GM21447 (cell line): ENCODE data around the gene SCCPDH.

Experiments
- ATAC-seq: cut with Tn5 transposase; IDR thresholded peaks from one replicate; pipeline ENCODE4 v1.9.1; 2021; ENCODE audit not compliant: unreplicated experiment

SCCPDH gene

DNA sequence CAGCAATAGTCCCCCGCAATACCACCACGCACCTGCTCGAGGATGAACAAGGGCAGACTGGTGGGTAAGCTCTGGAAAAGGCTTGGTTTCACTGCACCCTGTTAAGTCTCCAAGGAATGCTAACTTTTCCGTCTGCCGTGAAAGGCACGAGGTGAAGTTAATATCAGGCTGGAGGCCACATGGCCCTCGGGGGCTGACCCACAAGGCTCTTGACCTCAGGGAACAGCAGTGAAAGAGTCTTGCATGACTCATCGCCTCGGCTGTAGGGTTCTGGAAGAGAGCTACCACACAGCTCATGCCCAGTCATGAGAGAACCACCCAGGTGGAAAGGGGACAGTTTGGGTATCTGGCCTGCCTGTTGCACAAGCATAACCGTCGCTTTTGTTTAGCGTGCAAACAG lies 24.7 kb downstream of the SCCPDH start:
- ATAC-seq: no peak

DNA sequence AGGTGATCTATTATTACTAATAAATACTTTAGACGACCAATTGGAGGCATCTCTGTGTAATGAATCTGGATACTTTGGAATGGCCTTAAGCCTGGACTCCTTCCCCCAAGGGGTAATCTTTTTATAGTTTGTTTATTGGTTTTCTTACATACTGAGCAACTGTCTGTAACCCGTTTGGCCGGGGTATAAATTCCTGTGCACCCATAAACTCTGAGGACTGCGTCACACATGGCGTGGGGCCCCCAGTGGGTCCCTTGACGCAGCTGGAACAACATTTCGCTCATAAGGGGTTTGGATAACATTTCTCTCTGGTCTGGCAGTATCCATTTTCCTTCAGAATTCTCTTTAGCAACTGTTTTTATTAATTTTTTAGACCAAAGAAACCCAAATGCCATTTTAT lies 26.5 kb downstream of the SCCPDH start:
- ATAC-seq: no peak

DNA sequence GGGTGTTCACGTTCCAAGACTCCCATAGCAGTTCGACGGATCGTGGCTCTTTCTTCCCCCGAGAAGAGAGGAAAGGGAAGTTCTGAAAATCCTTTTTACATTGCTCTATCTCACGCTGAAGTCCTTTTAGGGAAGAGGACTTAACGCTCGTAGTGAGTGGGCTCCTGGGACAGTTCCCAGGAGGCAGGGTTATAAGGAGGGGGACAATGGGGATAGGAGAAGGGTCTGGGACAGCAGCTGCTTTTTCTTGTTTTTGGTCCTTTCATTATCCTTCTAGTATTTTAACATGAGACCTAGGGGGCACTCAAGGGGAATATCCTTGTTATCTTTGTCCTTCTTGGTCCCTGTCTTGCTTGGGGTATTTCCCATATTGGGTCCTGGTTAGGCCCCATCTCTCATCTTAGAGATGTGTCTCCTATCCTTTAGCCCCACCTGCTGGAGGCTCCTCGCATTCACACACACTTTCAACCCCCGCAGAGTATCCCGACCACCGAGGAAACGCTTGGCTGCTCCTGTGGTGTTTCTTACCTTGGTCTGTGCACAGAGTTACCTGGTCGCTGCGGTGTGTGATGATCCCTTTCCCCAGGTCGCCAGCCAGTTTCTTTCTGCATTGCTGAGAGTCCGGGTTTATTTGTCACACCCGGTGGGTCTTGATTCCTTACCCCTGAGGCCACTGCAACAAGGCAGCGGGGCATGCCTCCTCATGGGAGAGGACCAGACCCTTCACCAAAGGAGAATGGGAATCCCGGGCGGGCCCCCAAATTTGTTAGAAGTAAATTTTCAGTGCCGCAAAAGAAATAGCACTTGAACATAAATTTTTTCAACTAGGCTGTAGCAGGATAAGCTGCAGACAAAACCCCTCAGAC lies 29.7 kb downstream of the SCCPDH start:
- ATAC-seq: peak; percentile 92

DNA sequence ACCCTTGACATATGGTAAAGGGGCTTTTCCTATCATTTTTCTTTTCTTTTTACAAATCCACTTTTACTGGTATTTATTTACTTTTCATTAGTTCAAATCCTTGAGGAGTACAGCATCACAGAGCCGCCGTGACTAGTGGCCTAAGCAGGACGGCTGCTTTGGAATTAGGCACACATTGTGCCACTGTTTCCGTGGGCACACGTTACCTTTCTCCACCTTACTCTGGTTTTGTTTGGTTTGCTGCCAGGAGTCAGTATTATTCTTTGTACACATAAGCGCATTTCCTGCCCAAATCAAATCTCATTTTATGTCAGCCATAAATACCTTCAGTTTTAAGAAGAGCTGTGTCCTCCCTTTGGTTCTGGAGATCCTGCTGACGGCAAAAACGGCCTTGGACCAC lies 31.2 kb downstream of the SCCPDH start:
- ATAC-seq: no peak

DNA sequence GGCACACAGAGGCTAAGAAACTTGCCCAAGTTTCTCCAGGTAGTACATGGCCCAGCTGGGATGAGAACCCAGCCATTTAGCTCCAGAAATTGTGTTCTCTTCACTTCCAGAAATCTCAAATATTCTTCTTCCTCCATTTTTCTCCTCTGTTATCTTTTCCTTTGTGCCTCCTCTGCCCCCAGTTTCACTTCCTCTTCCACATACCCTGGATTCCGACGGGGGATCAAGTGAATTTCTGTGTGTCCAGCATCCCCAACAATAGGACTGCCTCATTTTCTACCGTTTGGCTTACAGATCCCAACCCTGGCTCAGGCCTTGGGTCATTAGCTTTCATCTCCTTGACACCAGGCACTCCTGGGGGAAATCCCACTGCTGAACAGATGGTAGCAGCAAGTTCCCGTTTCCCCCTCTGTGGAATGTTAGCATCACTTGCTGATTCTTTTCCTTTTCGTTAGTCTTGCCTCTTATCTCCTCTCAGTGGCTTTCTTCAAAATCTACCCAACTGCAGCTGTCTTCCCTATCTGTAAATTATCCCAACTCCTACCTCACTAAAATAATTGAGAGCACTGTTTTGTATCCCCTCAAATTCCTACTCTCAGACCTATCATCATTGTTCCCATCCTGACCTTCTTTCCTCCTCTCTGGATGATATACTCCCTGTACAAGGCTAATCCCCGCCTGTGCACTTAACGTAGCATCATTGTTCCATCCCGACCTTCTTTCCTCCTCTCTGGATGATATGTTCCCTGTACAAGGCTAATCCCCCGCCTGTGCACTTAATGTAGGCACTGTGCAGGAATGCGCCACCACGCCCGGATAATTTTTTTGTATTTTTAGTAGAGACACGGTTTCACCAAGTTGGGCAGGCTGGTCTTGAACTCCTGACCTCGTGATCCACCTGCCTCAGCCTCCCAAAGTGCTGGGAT lies 36.5 kb downstream of the SCCPDH start:
- no peak for ATAC-seq

DNA sequence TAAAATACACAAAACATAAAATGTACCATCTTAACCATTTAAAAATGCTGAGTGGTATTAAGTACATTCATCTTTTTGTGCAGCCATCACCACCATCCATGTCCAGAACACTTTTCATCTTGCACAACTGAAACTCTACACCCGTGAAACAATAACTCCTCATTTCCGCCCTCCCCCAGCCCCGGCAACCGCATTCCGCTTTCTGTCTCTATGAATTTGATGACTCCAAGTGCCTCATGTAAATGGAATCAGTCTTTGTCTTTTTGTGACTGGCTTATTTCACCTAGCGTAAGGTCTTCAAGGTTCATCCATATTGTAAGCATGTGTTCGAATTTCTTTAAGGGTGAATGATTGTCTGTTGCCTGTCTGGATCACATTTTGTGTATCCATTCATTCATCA lies 37.2 kb downstream of the SCCPDH start:
- no peak for ATAC-seq

DNA sequence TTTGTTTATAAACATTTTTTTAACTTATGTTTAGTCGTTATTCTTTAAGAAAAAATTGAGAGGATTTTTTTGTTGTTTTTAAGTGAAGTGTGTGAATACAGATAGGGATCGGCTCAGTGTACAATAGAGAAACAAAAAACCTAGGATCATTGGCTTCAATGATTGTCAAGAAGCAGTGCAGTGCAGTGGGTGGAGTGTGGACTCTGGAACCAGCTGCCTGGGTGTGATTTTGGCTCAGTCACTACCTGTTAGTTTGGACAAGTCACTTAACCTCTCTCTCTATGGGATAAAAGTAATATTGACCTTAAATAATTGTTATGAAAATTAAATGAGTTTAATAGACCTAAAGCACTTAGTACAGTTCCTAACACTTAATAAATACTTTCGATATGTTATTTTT lies 41.3 kb downstream of the SCCPDH start:
- no peak for ATAC-seq

DNA sequence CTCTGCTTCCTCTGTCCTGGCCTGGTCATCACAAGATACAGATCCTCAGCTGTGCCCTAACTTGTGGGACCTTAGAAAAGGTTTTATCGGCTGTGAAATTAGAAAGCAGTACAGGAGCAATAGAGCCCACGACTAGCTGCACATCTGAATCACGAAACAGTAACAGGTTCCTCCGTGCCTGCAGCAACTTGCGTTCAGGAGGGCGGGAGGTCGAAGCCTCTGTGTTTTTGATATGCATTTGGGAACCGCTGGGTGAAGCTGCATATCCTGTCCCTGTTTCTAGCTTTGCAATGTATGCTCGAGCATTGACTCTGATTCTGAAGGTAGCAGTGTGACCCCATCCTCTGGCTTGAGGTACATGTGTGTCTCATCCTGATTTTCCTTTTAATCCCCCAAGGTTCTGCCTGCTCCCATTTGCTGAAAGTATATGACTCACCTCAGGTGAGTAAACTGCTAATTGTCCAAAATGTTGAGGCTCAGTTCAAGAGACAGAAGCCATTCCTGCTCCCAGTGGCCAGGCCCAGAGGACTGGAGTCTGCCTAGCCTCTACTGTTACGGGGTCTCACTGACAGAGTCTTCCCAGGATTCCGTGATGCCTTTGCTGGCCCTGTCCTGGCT lies 44.3 kb downstream of the SCCPDH start:
- ATAC-seq: no peak

DNA sequence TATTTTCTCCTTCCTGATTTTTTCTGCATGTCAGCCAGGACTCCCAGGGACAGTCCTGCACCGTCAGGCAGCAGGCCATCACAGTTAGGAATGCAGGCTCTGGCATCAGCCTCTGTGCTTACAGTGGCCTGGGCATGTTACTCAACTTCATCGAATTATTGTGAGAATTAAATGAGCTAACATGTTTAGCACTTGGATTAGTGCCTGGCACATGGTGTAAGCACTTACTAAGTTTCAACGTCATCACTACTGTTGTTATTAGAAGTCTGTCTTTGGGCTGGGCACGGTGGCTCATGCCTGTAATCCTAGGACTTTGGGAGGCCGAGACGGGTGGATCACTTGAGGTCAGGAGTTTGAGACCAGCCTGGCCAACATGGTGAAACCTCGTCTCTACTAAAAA lies 45.1 kb downstream of the SCCPDH start:
- ATAC-seq: no peak

DNA sequence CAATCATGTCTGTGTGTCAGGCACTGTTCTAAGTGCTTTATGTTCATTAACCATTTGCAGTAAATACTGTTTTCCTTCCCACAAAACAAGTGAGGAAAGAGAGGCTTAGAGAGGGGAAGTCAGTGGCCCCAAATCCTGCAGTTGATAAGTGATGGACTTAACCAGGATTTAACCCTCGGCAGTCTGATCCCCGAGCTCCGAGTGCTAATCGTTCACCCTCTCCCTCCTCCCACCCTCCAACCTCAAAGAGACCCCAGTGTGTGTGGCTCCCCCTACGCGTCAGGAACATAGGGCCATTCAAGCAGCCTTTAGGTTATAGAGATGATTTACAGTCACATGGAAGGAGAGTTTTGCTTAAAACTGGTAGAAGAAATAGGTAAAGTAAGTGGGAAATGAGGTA lies 47.2 kb downstream of the SCCPDH start:
- no peak for ATAC-seq

DNA sequence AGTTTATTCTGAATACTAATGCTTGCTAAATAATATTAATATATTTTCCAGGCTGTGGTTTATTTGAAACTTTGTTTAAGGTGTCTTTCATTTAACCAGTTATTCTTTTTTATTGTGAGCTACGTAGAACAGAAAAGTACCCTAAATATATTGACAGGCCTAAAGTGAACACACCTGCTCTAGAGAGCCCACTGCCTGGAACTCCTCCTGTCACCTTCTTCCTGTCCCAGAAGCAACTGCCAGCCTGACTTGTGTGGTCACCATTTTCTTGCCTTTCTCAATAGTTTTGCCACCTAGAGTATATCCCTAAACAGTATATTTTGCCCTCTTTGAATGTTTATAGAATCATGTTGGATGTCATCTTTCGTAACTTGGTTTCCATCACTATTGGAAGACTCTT lies 48.5 kb downstream of the SCCPDH start:
- ATAC-seq: peak; percentile 30

DNA sequence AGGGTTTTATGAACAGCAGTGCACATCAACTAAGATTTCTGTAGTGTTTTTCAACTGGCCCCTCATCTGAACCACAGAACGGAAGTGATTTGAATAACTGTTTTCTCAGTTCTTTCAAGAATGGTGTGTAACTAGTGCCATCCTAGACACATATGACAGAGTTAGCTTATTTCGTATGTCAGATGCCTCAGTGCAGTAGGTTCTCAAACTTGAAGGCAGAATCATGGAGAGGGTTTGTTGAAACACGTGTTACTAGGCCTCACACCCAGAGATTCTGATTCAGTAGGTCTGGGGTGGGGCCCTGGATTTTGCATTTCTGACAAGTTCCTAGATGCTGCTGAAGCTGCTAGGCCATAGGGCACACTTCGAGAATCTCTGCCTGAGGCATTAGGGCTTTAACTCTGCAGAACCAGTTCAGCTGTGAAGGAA lies 49.0 kb downstream of the SCCPDH start:
- peak; percentile 99 for ATAC-seq

DNA sequence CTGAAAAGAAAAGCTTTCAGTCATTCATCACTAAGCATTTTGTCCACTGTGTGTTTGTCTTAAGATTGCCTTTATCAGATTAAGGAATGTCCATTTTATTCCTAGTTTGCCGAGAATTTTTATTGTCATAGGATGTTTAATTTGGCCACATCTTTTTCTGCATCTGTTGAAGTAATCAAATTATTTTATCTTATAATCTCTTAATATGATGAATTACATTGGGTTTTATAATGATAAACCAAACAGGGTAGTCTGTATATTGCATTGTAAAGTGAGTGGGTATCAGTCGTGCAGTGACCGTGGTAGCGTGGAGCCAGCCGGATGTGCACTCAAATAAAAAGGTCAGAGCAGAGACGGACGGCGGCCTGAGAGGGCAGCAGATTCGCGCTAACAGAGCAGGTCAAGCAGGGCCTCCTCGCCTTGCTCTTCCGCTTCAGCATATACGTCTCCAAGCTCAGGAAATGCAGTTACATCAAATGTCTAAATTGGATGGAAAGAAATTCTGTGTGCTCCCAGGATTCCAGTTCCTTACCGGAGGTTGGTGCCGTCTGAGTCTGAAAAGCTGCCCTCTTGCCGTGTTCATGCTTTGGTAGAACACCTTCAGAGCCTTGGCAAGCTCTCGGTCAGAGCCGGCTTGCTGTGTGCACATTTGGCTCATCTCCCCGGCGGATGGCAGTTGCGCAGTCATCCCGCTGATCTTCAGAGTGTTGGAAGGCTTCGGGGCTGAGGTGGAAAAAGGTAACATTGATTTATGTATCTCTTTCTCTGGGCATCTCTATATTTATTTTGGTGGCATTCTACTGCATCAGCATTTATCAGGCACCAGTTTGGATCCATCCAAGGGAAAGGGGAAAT lies 51.5 kb downstream of the SCCPDH start:
- no peak for ATAC-seq

DNA sequence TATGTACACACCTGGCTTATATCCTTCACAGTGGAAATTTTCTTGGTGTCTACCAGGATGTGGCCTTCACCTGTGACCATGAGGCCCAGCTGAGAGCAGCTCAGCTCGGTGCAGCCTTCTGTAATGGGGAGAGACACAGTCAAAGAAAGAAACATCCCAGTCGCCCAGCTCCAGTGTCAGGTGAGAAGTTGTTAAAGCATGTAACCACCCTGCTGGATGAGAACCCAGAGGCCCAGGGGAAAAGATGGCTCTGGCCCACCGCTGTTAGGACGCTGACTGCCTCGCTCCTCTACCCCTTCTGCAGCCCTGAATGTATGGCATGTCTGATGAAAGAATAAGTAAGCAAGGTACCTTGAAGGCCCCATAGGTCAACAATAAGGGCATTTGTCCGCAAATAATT lies 52.7 kb downstream of the SCCPDH start:
- ATAC-seq: no peak

DNA sequence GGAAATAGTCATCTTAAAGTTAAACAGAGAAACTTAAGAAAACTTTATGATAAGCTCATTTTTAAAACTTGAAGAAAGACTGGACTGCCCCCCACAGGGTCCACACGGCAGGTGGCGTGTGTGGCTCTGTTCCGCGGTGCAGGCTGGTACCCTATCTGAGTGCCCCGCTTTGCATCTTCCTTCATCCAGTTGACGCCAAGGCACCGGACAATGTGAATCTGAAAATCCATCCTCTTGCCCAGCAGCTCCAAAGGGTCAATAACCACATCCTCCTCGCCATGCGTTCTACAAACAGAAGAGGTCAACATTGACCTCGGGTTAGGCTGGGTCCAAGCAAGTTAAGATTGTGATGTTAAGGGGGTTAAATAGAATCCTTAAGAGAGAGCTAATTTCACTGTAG lies 54.5 kb downstream of the SCCPDH start:
- no peak for ATAC-seq

DNA sequence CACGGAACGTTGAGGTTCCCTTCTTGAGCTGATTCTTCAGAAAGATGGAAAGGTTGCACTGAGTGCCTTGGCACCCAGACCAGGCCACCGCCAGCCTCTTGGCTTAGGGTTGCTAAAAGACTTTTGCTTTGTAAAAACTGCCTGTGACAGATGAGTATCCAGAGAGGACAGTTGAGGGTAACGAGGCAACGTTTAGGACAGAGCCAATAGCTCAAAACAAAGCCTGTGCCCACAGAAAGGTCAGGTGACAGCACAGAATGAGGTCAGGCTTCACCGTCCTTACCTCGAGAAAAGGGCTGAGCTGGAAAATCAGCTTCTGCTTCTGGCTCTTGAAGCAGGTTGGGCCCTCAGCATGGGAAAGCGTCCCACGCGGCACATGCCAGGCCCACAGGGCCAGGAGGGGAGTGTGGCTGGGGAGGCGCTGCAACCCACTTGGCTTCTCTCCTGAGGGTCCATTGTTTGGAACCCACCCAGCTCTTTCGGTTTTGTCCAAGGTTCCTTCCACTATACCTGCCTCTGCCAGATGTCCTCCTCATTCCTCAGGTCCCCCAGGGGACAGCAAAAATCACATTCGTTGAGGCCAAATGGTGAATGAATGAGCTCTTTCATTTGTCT lies 55.5 kb downstream of the SCCPDH start:
- ATAC-seq: no peak

DNA sequence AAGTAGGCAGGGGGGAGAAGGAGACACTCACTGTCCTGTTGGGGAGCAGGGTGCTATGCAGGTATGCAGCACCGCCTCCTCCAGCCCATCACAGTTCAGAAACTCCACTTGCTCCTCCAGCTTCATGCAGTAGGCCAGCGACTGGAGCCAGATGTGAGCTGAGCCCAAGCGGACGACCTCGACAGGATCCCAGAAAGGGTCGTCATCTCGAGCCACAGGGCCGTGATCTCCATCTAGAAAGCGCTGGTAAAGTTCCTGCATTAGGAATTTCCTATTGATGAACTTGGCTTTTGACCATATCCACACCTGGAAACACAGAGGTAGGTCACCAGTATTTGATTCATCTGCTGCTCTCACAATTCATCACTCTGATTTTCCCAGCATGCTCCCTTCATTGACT lies 56.1 kb downstream of the SCCPDH start:
- ATAC-seq: no peak

DNA sequence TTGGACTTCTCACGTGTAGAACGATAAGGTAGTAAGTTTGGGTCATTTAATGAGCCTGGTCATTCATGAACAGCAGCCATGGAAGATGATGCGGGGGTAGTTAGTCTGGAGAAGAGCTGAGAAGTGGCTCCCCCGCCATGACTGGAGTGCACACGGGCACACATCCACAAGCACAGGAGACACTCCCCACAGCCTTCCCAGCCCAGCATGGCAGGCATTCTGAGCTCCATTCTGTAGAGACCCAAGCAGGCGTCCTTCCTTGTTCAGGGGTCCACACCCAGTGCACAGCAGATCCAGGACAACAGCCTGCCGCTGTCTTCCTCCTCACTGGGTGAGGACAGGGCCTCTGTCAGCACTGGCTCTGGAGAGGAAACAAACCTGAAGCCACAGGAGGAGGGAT lies 57.0 kb downstream of the SCCPDH start:
- no peak for ATAC-seq

DNA sequence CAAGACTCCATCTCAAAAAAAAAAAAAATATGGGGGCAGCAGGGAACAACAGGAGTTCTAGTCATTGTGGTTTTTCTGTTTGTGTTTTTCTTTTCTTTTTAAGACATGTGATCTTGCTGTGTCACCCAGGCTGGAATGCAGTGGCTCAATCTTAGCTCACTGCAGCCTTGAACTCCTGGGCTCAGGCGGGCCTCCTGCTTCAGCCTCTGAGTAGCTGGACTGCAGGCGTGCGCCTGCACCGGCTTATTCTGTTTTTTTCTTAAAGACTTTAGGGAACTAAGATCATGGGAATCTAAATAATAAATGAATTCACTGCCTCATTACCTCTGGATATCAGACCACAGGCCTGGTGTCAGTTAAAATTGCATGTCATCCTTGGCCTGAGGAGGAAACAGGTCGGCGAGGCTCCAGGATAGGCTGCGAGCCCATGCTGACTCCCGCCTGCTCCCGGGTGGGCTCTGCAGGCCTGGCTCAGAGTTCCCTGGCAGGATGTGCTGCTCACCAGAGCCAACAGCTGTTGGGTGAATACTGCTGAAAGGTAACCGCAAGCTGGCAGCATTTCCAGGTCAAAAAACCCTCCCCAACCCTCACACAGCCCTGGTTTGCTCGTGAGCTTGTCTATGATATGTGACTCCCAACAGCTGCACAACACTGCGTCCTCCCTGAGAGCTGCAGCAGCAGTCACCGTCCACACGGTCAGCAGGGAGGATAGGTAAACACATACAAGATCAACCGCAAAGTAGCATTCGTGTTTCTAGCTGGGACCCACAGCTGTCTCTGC lies 58.1 kb downstream of the SCCPDH start:
- ATAC-seq: peak; percentile 67
